Left lung (tissue), 10 donors: ENCODE measurements around the gene SNTG2. TPM values are rescaled to one million over a fixed set of nuclear protein-coding genes. Genes with fewer than 3 reads are reported as not detected.
"Not testable (repeated sequence)": the region's sequence is repeated elsewhere in the genome, so short reads cannot be mapped to it uniquely, and the experiment has no call there.

ENCODE experiments used
- ATAC-seq: fragments of 200-7000 bp; cut with Tn5 transposase; one replicate; pipeline ENCODE4 v1.9.1; 2020; ENCODE audit warnings: moderate library complexity
- DNase-seq, 4 donors: peaks; one replicate each; pipeline ENCODE4 v3.0.0-alpha.2; 2013 to 2020
- H3K27ac ChIP-seq, 2 donors: fragments of 200-600 bp; sonication (generic) in 1 of 2; one replicate each; pipeline versions ENCODE4 v1.5.0 to v1.8.0; 2020 to 2021
- H3K27me3 ChIP-seq, 2 donors: fragments of 200-600 bp; sonication (generic) in 1 of 2; one replicate each; pipeline versions ENCODE4 v1.5.0 to v1.8.0; 2020 to 2021
- H3K36me3 ChIP-seq, 2 donors: fragments of 200-600 bp; sonication (generic) in 1 of 2; one replicate each; pipeline versions ENCODE4 v1.5.0 to v1.8.0; 2020 to 2021
- H3K4me1 ChIP-seq, 2 donors: fragments of 200-600 bp; one replicate each; pipeline ENCODE4 v1.8.0; 2021
- H3K4me3 ChIP-seq, 2 donors: fragments of 200-600 bp; sonication (generic) in 1 of 2; one replicate each; pipeline versions ENCODE4 v1.5.0 to v1.8.0; 2020 to 2021; ENCODE audit warnings: mild to moderate bottlenecking in 1 of 2
- H3K9me3 ChIP-seq, 2 donors: fragments of 200-600 bp; sonication (generic) in 1 of 2; one replicate each; pipeline versions ENCODE4 v1.5.0 to v1.8.0; 2020 to 2021
- intact Hi-C, 2 donors: fragments of 100-400 bp; cut with DNase I; formaldehyde crosslinking; loops; one replicate each; pipeline versions ENCODE4 v1.11.2 to v1.14.2; 2022
- polyA plus RNA-seq, 6 donors: library from polyadenylated mRNA; unstranded; fragments of 120-200 nt; gene quantifications; one replicate each; pipeline ENCODE4 v1.2.1, GENCODE V29; 2013; ENCODE audit not compliant: insufficient read length in 6 of 6
- total RNA-seq, 2 donors: library from RNA; stranded (reverse); fragmentation: NEBNext Ultra II Directional; extraction: Animal tissue kit (Norgen Biotek cat#: 25700); gene quantifications; one replicate each; pipeline ENCODE4 v1.2.1, GENCODE V29; 2021
- TF ChIP-seq, protein P1 (sequence below), 2 donors: fragments of 200-600 bp; sonication (generic) in 1 of 2; IDR thresholded peaks; one replicate each; pipeline versions ENCODE4 v1.5.0 to v1.8.0; 2021; ENCODE audit warnings: antibody characterized with exemption in 2 of 2
- donor health status: DM: no; HTN: yes; CAD: no.
- donor health status: DM: no; HTN: no; CAD: no.

SNTG2 gene
- total and polyA plus RNA-seq, 8 donors, result 0.24 to 3.2 (median 0.64) TPM

DNA sequence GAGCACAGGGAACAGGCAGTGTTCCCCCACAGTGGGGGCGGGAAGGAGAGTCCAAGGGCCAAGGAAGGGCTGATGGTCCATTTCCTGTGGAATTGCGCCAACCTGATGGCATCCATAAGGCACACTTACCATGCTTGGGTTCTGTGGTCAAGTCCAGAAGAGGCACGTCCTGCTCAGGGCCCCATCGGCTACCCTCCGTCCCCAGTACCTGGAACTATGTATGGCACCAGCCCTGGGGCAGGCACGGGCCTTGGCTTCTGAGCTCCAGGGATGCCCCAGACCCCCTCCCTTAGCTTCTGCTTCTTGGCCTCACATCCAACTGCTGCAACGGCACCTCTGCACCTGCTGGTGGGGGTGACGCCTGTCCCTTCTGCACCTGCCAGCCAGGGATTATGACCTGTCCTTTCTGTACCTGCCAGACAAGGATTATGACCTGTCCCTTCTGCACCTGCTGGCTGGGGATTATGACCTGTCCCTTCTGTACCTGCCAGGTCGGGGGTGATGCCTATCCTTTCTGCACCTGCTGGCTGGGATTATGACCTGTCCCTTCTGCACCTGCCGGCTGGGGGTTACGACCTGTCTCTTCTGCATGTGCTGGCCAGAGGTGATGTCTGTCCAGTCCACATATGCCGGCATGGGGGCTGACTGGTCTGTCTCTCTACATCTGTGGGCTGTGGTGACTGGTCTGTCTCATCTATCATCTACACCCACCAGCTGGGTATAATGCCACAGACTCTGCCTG is 45.4 kb upstream of the SNTG2 start:
- ATAC-seq, result no peak
- TF ChIP-seq, protein P1, sequence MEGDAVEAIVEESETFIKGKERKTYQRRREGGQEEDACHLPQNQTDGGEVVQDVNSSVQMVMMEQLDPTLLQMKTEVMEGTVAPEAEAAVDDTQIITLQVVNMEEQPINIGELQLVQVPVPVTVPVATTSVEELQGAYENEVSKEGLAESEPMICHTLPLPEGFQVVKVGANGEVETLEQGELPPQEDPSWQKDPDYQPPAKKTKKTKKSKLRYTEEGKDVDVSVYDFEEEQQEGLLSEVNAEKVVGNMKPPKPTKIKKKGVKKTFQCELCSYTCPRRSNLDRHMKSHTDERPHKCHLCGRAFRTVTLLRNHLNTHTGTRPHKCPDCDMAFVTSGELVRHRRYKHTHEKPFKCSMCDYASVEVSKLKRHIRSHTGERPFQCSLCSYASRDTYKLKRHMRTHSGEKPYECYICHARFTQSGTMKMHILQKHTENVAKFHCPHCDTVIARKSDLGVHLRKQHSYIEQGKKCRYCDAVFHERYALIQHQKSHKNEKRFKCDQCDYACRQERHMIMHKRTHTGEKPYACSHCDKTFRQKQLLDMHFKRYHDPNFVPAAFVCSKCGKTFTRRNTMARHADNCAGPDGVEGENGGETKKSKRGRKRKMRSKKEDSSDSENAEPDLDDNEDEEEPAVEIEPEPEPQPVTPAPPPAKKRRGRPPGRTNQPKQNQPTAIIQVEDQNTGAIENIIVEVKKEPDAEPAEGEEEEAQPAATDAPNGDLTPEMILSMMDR (IDR thresholded peaks at IDR 0.05), result no peak
- Histone ChIP-seq H3K4me3 (no peak overlapping the region), H3K9me3 (peaks cover 0 to 2% of the 10 kb centered on the region in 2 donors), H3K36me3 (no peaks in the 10 kb centered on the region), H3K4me1 (no peaks in the 10 kb centered on the region), H3K27me3 (peaks cover 0 to 16% of the 10 kb centered on the region in 2 donors), H3K27ac (no peak overlapping the region)
- no peak for DNase-seq
- intact Hi-C loops, result no loop called here

DNA sequence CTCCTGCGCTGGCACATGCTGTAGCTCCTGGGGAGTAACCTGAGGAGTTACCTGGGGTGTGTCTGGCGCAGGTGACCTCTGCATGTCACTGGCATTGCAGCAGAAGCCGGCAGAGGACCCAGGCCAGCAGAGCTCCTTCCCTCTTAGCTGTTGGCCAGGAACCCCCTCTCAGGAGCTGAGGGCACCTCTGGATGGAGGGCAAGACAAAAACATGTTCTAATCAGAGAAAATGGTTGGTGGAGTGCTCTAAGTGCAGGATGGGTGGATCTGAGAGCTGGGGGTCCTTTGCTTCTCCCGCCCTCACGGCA is 44.9 kb upstream of the SNTG2 start:
- ATAC-seq, result no peak

DNA sequence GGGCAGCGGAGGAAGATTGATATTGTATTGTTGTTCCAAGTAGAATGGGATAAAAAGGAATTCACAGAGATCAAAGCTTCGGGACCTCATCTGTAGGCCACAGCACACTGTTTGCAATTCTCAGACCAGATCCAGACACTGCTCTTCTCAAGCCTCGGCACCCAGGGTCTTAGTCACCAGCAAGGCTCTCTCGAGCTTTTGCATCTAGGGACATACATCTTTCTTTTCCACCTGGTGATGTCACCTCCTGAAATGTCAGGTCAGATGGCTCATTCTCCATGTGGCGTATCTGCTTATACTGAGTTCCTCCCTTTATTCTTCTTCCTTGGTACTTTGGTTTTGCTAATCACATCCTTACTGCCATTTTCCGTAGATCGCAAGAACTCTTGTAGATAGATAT is 42.9 kb upstream of the SNTG2 start:
- intact Hi-C loops, result no loop called here
- DNase-seq (no peak), ATAC-seq (no peak)
- H3K27me3 ChIP-seq, result peaks cover 0 to 16% of the 10 kb centered on the region in 2 donors
- H3K27ac ChIP-seq, result no peak overlapping the region
- H3K4me1 ChIP-seq, result no peaks in the 10 kb centered on the region
- peaks cover 0 to 5% of the 10 kb centered on the region in 2 donors for H3K9me3 ChIP-seq
- TF ChIP-seq, protein P1 (IDR thresholded peaks at IDR 0.05), result no peak
- no peak overlapping the region for H3K4me3 ChIP-seq
- no peaks in the 10 kb centered on the region for H3K36me3 ChIP-seq

More for the DNA sequence above, 44.9 kb upstream of the SNTG2 start:
- no peak for DNase-seq
- no peak overlapping the region for H3K4me3 ChIP-seq
- peaks cover 0 to 6% of the 10 kb centered on the region in 2 donors for H3K9me3 ChIP-seq
- TF ChIP-seq, protein P1 (IDR thresholded peaks at IDR 0.05), result no peak
- no peaks in the 10 kb centered on the region for H3K4me1 ChIP-seq
- H3K36me3 ChIP-seq, result no peaks in the 10 kb centered on the region
- intact Hi-C loops, result no loop called here
- no peak overlapping the region for H3K27ac ChIP-seq
- peaks cover 0 to 16% of the 10 kb centered on the region in 2 donors for H3K27me3 ChIP-seq

DNA sequence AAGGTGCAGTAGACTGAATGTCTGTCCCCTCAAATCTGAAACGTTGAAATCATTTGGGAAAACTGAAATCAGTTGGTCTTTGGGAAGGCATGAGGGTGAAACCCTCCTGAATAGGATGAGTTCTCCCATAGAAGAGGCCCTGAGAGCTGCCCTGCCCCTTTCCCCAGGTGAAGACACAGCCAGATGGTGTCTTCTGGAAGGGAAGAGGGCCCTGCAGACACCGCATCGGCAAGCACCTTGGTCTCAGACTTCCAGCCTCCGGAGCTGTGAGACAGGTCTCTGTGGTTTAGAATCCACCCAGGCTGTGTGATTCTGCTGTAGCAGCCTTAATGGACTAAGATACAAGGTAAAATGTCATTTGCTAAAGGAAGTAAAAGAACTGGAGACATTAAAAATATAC is 42.1 kb upstream of the SNTG2 start:
- no peak overlapping the region for H3K4me3 ChIP-seq
- H3K36me3 ChIP-seq, result no peaks in the 10 kb centered on the region
- H3K27ac ChIP-seq, result no peak overlapping the region
- H3K4me1 ChIP-seq, result no peaks in the 10 kb centered on the region
- H3K9me3 ChIP-seq, result peaks cover 0 to 4% of the 10 kb centered on the region in 2 donors
- TF ChIP-seq, protein P1 (IDR thresholded peaks at IDR 0.05), result no peak
- peaks cover 0 to 16% of the 10 kb centered on the region in 2 donors for H3K27me3 ChIP-seq
- intact Hi-C loops, result no loop called here
- DNase-seq, result no peak
- ATAC-seq, result no peak

DNA sequence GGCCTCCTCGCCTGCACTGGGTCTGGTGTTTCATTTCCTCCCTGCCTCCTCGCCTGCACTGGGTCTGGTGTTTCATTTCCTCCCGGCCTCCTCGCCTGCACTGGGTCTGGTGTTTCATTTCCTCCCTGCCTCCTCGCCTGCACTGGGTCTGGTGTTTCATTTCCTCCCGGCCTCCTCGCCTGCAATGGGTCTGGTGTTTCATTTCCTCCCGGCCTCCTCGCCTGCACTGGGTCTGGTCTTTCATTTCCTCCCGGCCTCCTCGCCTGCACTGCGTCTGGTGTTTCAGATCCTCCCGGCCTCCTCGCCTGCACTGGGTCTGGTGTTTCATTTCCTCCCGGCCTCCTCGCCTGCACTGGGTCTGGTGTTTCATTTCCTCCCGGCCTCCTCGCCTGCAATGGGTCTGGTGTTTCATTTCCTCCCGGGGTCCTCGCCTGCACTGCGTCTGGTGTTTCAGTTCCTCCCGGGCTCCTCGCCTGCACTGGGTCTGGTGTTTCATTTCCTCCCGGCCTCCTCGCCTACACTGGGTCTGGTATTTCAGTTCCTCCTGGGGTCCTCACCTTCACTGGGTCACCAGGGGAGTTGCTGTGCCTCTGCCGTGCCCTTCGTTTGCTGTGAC is 40.8 kb upstream of the SNTG2 start:
- ATAC-seq, DNase-seq, H3K9me3 ChIP-seq, H3K36me3 ChIP-seq, H3K4me3 ChIP-seq, intact Hi-C loops, H3K4me1 ChIP-seq, H3K27ac ChIP-seq: not testable (repeated sequence)
- H3K27me3 ChIP-seq, result peaks cover 0 to 11% of the 10 kb centered on the region in 2 donors
